Measurements from ENCODE around the gene AMY2B. TPM values are rescaled to one million over a fixed set of nuclear protein-coding genes. Genes with fewer than 3 reads are reported as not detected.

The AMY2B gene
- total and polyA plus RNA-seq, 9 of the 15 experiments (the other 6 are each of a cell fraction or from before 2014, with no cell fraction given): 0.22 to 2.0 (median 0.49) TPM

GRCh38 chr1:103583887-103584286, 12.5 kb downstream of the AMY2B start:
- no TSS peak for BruUV-seq (replicated peaks)

GRCh38 chr1:103584537-103584936, 13.1 kb downstream of the AMY2B start:
- ChIA-PET CTCF (ENCODE audit: low intra/inter-chr PET ratio) (no interaction called here), POLR2A (no interaction called here)
- Histone ChIP-seq H3K9me3 (replicated peaks; ENCODE audit: control insufficient read depth, insufficient read depth, low read depth, low read length) (no peaks in the 10 kb centered on the region), H3K4me3 (no peak overlapping the region), H3K27ac (ENCODE audit: extremely low read depth, low read depth, low read length) (no peak overlapping the region), H4K20me1 (replicated peaks; ENCODE audit: control insufficient read depth, insufficient read depth, low read length) (no peaks in the 10 kb centered on the region), H3K9me1 (ENCODE audit: control insufficient read depth, insufficient read depth, low read length) (no peaks in the 10 kb centered on the region), H2AFZ (ENCODE audit: low read depth, low read length) (no peak overlapping the region), H3K4me1 (replicated peaks in 1 of 2; ENCODE audit: control insufficient read depth in 2 of 2, insufficient read depth in 2 of 2, low read length in 2 of 2) (no peaks in the 10 kb centered on the region), H3K9ac (ENCODE audit: insufficient read depth in 1 of 2, low read depth in 2 of 2, low read length in 2 of 2) (no peak overlapping the region), H3K4me2 (ENCODE audit: insufficient read depth, low read length) (no peak overlapping the region), H3K36me3 (ENCODE audit: control insufficient read depth, insufficient read depth, low read length) (no peaks in the 10 kb centered on the region), H3K79me2 (ENCODE audit: control insufficient read depth, insufficient read depth, low read length) (no peaks in the 10 kb centered on the region), H3K27me3 (ENCODE audit: control insufficient read depth in 2 of 2, insufficient read depth in 2 of 2, low read length in 2 of 2) (no peaks in the 10 kb centered on the region)
- intact Hi-C loops (cut with micrococcal nuclease) (no loop called here), in situ Hi-C loops (cut with MboI) (no loop called here)
- no peak for DNase-seq (ENCODE audit: extremely low read depth in 1 of 4, low spot score in 3 of 4)
- 0% methylated on average over 2 of the region's 2 CpGs for WGBS (ENCODE audit: insufficient coverage, low coverage, missing lambda C conversion rate)
- no peak for FAIRE-seq
- ATAC-seq: no peak
- BruUV-seq (replicated peaks): no TSS peak
- TF ChIP-seq TAF1 (IDR thresholded peaks at IDR 0.05; ENCODE audit: control insufficient read depth, extremely low read depth, insufficient read depth, low read length, severe bottlenecking) (no peak), CBFA2T2 (conservative IDR thresholded peaks at IDR 0.05) (no peak), ZNF707 (CRISPR knock-in tag; conservative IDR thresholded peaks at IDR 0.05) (no peak), CHCHD3 (CRISPR knock-in tag; IDR thresholded peaks at IDR 0.05) (no peak), SIRT6 (IDR thresholded peaks at IDR 0.05; ENCODE audit: low read depth, low read length) (no peak), ELK3 (CRISPR knock-in tag; IDR thresholded peaks at IDR 0.05) (no peak), ZKSCAN1 (IDR thresholded peaks at IDR 0.05; ENCODE audit: low read depth, low read length) (no peak), ZFPM2 (CRISPR knock-in tag; IDR thresholded peaks at IDR 0.05) (no peak), FOXA1 (IDR thresholded peaks at IDR 0.05; ENCODE audit: borderline replicate concordance) (no peak), XRCC4 (IDR thresholded peaks at IDR 0.05; ENCODE audit: extremely low read depth, insufficient read depth, insufficient read length) (no peak)
- TF ChIP-seq, protein P1, sequence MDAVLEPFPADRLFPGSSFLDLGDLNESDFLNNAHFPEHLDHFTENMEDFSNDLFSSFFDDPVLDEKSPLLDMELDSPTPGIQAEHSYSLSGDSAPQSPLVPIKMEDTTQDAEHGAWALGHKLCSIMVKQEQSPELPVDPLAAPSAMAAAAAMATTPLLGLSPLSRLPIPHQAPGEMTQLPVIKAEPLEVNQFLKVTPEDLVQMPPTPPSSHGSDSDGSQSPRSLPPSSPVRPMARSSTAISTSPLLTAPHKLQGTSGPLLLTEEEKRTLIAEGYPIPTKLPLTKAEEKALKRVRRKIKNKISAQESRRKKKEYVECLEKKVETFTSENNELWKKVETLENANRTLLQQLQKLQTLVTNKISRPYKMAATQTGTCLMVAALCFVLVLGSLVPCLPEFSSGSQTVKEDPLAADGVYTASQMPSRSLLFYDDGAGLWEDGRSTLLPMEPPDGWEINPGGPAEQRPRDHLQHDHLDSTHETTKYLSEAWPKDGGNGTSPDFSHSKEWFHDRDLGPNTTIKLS (IDR thresholded peaks at IDR 0.05; ENCODE audit: borderline replicate concordance, low read depth): no peak

More at GRCh38 chr1:103583887-103584286, 12.5 kb downstream of the AMY2B start:
- ChIA-PET CTCF (ENCODE audit: low intra/inter-chr PET ratio) (no interaction called here), POLR2A (interaction anchor here (0.7 kb wide), 1 partner anchor 10 kb away, joined by 3 read pairs; no protein-coding TSS in a partner anchor)
- Histone ChIP-seq H4K20me1 (replicated peaks; ENCODE audit: control insufficient read depth, insufficient read depth, low read length) (no peaks in the 10 kb centered on the region), H3K9me1 (ENCODE audit: control insufficient read depth, insufficient read depth, low read length) (no peaks in the 10 kb centered on the region), H3K27ac (ENCODE audit: extremely low read depth, low read depth, low read length) (no peak overlapping the region), H3K4me3 (no peak overlapping the region), H2AFZ (ENCODE audit: low read depth, low read length) (no peak overlapping the region), H3K9ac (ENCODE audit: insufficient read depth in 1 of 2, low read depth in 2 of 2, low read length in 2 of 2) (no peak overlapping the region), H3K79me2 (ENCODE audit: control insufficient read depth, insufficient read depth, low read length) (no peaks in the 10 kb centered on the region), H3K4me1 (replicated peaks in 1 of 2; ENCODE audit: control insufficient read depth in 2 of 2, insufficient read depth in 2 of 2, low read length in 2 of 2) (no peaks in the 10 kb centered on the region), H3K9me3 (replicated peaks; ENCODE audit: control insufficient read depth, insufficient read depth, low read depth, low read length) (no peaks in the 10 kb centered on the region), H3K4me2 (ENCODE audit: insufficient read depth, low read length) (no peak overlapping the region), H3K27me3 (ENCODE audit: control insufficient read depth in 2 of 2, insufficient read depth in 2 of 2, low read length in 2 of 2) (no peaks in the 10 kb centered on the region), H3K36me3 (ENCODE audit: control insufficient read depth, insufficient read depth, low read length) (no peaks in the 10 kb centered on the region)
- ATAC-seq: no peak
- no peak for FAIRE-seq
- WGBS (ENCODE audit: insufficient coverage, low coverage, missing lambda C conversion rate): 0% methylated on average over 3 of the region's 3 CpGs
- intact Hi-C loops (cut with micrococcal nuclease) (no loop called here), in situ Hi-C loops (cut with MboI) (no loop called here)
- TF ChIP-seq EHMT2 (IDR thresholded peaks at IDR 0.05) (no peak), HNRNPL (IDR thresholded peaks at IDR 0.05; ENCODE audit: low read depth, low read length) (no peak)
- no peak for DNase-seq (ENCODE audit: extremely low read depth in 1 of 4, low spot score in 3 of 4)

Data from K562 (cell line).